ENCODE data around the gene DUSP12.

DNA sequence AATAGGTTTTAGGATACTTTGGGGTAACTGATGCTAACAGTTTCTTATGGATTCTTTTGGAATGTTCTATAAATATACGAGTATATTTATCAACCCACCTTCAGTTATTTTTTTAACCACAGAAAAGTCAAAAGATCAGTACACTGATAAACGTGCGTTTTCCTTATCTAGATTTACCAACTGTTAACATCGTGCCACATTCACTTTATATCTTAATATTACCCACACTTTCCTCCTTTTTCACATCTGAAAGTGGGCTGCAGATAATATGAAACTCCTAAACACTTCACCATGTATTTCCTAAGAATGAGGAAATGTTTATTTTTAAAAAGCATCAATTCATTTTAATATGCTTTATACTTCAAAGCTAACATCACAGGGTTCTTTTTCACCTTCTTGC lies 24.2 kb downstream of the DUSP12 start:
- TF ChIP-seq, protein P1, sequence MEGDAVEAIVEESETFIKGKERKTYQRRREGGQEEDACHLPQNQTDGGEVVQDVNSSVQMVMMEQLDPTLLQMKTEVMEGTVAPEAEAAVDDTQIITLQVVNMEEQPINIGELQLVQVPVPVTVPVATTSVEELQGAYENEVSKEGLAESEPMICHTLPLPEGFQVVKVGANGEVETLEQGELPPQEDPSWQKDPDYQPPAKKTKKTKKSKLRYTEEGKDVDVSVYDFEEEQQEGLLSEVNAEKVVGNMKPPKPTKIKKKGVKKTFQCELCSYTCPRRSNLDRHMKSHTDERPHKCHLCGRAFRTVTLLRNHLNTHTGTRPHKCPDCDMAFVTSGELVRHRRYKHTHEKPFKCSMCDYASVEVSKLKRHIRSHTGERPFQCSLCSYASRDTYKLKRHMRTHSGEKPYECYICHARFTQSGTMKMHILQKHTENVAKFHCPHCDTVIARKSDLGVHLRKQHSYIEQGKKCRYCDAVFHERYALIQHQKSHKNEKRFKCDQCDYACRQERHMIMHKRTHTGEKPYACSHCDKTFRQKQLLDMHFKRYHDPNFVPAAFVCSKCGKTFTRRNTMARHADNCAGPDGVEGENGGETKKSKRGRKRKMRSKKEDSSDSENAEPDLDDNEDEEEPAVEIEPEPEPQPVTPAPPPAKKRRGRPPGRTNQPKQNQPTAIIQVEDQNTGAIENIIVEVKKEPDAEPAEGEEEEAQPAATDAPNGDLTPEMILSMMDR (IDR thresholded peaks at IDR 0.05 in 8 of 11, conservative IDR thresholded peaks at IDR 0.05 in 3 of 11) = no peak
- TF ChIP-seq POLR2A (IDR thresholded peaks at IDR 0.05) (no peak), POLR2AphosphoS5 (IDR thresholded peaks at IDR 0.05) (no peak)

All from spleen (tissue), 7 donors.